EH (cell line): ENCODE data around the gene CCDC144A.
"Not testable (repeated sequence)": the region's sequence is repeated elsewhere in the genome, so short reads cannot be mapped to it uniquely, and the experiment has no call there.

Source experiments
- DNase-seq: peaks from one replicate; pipeline ENCODE4 v3.0.0-alpha.2; 2015; ENCODE audit warnings: low read depth

CCDC144A gene

GRCh38 chr17:16689731-16690281, at the start of gene CCDC144A:
Gene CCDC144A, plus strand, starts transcription at chr17:16690241. Its CDS starts 160 bp downstream, at chr17:16690401.
- DNase-seq: not testable (repeated sequence)

- DNase-seq: peak; percentile 7
Measured at GRCh38 chr17:16649585-16649984, 40.5 kb upstream of the CCDC144A start.

- DNase-seq: no peak
Measured at GRCh38 chr17:16652252-16652651, 37.8 kb upstream of the CCDC144A start.

- no peak for DNase-seq
Measured at GRCh38 chr17:16652847-16653366, 37.1 kb upstream of the CCDC144A start.

- peak; percentile 91 for DNase-seq
Measured at GRCh38 chr17:16653367-16654041, 36.5 kb upstream of the CCDC144A start, which contains the start of gene ZNF624. Gene ZNF624, minus strand, starts transcription at chr17:16653850.

GRCh38 chr17:16661217-16661616, 28.8 kb upstream of the CCDC144A start:
- no peak for DNase-seq

- DNase-seq: peak; percentile 13
Measured at GRCh38 chr17:16662936-16663335, 27.1 kb upstream of the CCDC144A start.

GRCh38 chr17:16666553-16666906, 23.5 kb upstream of the CCDC144A start:
- DNase-seq: not testable (repeated sequence)

GRCh38 chr17:16666907-16667636, 23.0 kb upstream of the CCDC144A start:
- not testable (repeated sequence) for DNase-seq

GRCh38 chr17:16676676-16677268, 13.3 kb upstream of the CCDC144A start:
- DNase-seq: no peak

- not testable (repeated sequence) for DNase-seq
Measured at GRCh38 chr17:16683290-16684138, 6.5 kb upstream of the CCDC144A start.

GRCh38 chr17:16686019-16686418, 4.0 kb upstream of the CCDC144A start:
- DNase-seq: not testable (repeated sequence)

GRCh38 chr17:16687151-16687550, 2.9 kb upstream of the CCDC144A start:
- not testable (repeated sequence) for DNase-seq

GRCh38 chr17:16690447-16690846, 406 bp downstream of the CCDC144A start:
- not testable (repeated sequence) for DNase-seq

- DNase-seq: not testable (repeated sequence)
Measured at GRCh38 chr17:16697603-16698002, 7.6 kb downstream of the CCDC144A start.

- peak; percentile 45 for DNase-seq
Measured at GRCh38 chr17:16745492-16746203, 55.6 kb downstream of the CCDC144A start.

- not testable (repeated sequence) for DNase-seq
Measured at GRCh38 chr17:16746571-16746970, 56.5 kb downstream of the CCDC144A start.

- DNase-seq: not testable (repeated sequence)
Measured at GRCh38 chr17:16750515-16750914, 60.5 kb downstream of the CCDC144A start.

- DNase-seq: peak; percentile 20
Measured at GRCh38 chr17:16751224-16751923, 61.3 kb downstream of the CCDC144A start.

- not testable (repeated sequence) for DNase-seq
Measured at GRCh38 chr17:16751924-16752287, 61.9 kb downstream of the CCDC144A start.
